A549 (cell line): ENCODE data around the gene ATP5ME.
"Not testable (repeated sequence)": the region's sequence is repeated elsewhere in the genome, so short reads cannot be mapped to it uniquely, and the experiment has no call there.

Source experiments
- BHLHE40 ChIP-seq: IDR thresholded peaks from 2 replicates; pipeline ENCODE4 v1.6.1; 2012; ENCODE audit warnings: low read depth, low read length, inconsistent platforms
- CEBPB ChIP-seq, 2 experiments: fragments of >200 bp in 1 of 2; sonication (Bioruptor Twin) in 1 of 2; formaldehyde crosslinking in 1 of 2; IDR thresholded peaks; 2 replicates each; pipeline ENCODE4 v1.6.1; 2012 to 2016
- JUN ChIP-seq, 2 experiments: fragments of >200 bp; sonication (Bioruptor Twin); formaldehyde crosslinking; IDR thresholded peaks; 2 replicates in 1 of 2; 3 replicates in 1 of 2; pipeline ENCODE4 v1.6.1; 2016 to 2017
- MAZ ChIP-seq: fragments of 150-350 bp; IDR thresholded peaks from 2 replicates; pipeline ENCODE4 v1.6.1; 2014; ENCODE audit warnings: antibody characterized with exemption, low read depth, low read length, borderline replicate concordance
- NFE2L2 ChIP-seq: fragments of 150-350 bp; conservative IDR thresholded peaks from 2 replicates; pipeline ENCODE4 v1.6.1; 2014; ENCODE audit warnings: low read length
- POLR2A ChIP-seq: IDR thresholded peaks from 2 replicates; pipeline ENCODE4 v1.6.1; 2012; ENCODE audit warnings: mild to moderate bottlenecking, low read length
- RCOR1 ChIP-seq: fragments of 150-350 bp; IDR thresholded peaks from 2 replicates; pipeline ENCODE4 v1.6.1; 2014; ENCODE audit warnings: antibody characterized with exemption, low read length, low read depth
- TP53 ChIP-seq: fragments of 250-450 bp; sonication (Bioruptor Pico); IDR thresholded peaks from 2 replicates; pipeline ENCODE4 v1.5.0; 2021; ENCODE audit warnings: mild to moderate bottlenecking, moderate library complexity
- TF ChIP-seq, protein P1 (sequence below): fragments of >200 bp; sonication (Bioruptor Twin); formaldehyde crosslinking; IDR thresholded peaks from 3 replicates; pipeline ENCODE4 v1.5.1; 2016
- TF ChIP-seq, protein P2 (sequence below): IDR thresholded peaks from 2 replicates; pipeline ENCODE4 v1.6.1; 2012
- TF ChIP-seq, protein P3 (sequence below): IDR thresholded peaks from 2 replicates; pipeline ENCODE4 v1.6.1; 2012
- TF ChIP-seq, protein P4 (sequence below): fragments of 200-600 bp; sonication (generic); IDR thresholded peaks from 2 replicates; pipeline ENCODE4 v1.6.1; 2016; ENCODE audit warnings: antibody characterized with exemption, mild to moderate bottlenecking, moderate library complexity

DNA sequence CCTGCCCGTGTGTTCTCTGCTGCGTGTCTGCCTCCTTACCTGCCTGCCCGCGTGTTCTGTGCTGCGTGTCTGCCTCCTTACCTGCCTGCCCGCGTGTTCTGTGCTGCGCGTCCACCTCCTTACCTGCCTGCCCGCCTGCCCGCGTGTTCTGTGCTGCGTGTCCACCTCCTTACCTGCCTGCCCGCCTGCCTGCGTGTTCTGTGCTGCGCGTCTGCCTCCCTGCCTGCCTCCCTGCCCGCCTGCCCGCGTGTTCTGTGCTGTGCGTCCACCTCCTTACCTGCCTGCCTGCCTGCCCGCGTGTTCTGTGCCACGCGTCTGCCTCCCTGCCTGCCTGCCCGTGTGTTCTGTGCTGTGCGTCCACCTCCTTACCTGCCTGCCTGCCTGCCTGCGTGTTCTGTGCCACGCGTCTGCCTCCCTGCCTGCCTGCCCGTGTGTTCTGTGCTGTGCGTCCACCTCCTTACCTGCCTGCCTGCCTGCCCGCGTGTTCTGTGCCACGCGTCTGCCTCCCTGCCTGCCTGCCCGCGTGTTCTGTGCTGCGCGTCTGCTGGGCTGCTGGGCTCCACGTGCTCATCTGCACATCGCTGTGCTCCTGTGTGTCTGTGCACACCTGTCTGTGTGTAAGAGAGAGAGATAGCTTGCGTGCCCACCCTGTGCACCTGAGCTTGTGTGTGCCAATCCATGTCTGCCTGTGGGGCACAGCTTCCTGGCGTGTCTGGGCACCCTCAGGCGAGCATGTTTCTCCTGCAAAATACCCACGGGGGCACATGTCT is 38.8 kb downstream of the ATP5ME start:
- not testable (repeated sequence) for TF ChIP-seq POLR2A; TP53 (CRISPR knock-in tag); CEBPB (IDR thresholded peaks at IDR 0.05); RCOR1; BHLHE40; MAZ; NFE2L2; JUN (IDR thresholded peaks at IDR 0.05)
- TF ChIP-seq, protein P1, sequence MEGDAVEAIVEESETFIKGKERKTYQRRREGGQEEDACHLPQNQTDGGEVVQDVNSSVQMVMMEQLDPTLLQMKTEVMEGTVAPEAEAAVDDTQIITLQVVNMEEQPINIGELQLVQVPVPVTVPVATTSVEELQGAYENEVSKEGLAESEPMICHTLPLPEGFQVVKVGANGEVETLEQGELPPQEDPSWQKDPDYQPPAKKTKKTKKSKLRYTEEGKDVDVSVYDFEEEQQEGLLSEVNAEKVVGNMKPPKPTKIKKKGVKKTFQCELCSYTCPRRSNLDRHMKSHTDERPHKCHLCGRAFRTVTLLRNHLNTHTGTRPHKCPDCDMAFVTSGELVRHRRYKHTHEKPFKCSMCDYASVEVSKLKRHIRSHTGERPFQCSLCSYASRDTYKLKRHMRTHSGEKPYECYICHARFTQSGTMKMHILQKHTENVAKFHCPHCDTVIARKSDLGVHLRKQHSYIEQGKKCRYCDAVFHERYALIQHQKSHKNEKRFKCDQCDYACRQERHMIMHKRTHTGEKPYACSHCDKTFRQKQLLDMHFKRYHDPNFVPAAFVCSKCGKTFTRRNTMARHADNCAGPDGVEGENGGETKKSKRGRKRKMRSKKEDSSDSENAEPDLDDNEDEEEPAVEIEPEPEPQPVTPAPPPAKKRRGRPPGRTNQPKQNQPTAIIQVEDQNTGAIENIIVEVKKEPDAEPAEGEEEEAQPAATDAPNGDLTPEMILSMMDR: not testable (repeated sequence)
- TF ChIP-seq, protein P2, sequence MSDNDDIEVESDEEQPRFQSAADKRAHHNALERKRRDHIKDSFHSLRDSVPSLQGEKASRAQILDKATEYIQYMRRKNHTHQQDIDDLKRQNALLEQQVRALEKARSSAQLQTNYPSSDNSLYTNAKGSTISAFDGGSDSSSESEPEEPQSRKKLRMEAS: not testable (repeated sequence)
- TF ChIP-seq, protein P3, sequence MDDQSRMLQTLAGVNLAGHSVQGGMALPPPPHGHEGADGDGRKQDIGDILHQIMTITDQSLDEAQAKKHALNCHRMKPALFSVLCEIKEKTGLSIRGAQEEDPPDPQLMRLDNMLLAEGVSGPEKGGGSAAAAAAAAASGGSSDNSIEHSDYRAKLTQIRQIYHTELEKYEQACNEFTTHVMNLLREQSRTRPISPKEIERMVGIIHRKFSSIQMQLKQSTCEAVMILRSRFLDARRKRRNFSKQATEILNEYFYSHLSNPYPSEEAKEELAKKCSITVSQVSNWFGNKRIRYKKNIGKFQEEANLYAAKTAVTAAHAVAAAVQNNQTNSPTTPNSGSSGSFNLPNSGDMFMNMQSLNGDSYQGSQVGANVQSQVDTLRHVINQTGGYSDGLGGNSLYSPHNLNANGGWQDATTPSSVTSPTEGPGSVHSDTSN: not testable (repeated sequence)
- TF ChIP-seq, protein P4, sequence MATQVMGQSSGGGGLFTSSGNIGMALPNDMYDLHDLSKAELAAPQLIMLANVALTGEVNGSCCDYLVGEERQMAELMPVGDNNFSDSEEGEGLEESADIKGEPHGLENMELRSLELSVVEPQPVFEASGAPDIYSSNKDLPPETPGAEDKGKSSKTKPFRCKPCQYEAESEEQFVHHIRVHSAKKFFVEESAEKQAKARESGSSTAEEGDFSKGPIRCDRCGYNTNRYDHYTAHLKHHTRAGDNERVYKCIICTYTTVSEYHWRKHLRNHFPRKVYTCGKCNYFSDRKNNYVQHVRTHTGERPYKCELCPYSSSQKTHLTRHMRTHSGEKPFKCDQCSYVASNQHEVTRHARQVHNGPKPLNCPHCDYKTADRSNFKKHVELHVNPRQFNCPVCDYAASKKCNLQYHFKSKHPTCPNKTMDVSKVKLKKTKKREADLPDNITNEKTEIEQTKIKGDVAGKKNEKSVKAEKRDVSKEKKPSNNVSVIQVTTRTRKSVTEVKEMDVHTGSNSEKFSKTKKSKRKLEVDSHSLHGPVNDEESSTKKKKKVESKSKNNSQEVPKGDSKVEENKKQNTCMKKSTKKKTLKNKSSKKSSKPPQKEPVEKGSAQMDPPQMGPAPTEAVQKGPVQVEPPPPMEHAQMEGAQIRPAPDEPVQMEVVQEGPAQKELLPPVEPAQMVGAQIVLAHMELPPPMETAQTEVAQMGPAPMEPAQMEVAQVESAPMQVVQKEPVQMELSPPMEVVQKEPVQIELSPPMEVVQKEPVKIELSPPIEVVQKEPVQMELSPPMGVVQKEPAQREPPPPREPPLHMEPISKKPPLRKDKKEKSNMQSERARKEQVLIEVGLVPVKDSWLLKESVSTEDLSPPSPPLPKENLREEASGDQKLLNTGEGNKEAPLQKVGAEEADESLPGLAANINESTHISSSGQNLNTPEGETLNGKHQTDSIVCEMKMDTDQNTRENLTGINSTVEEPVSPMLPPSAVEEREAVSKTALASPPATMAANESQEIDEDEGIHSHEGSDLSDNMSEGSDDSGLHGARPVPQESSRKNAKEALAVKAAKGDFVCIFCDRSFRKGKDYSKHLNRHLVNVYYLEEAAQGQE: not testable (repeated sequence)
